NCI-H2171 (cell line): Measurements from ENCODE around the gene SFRP2.

ENCODE experiments used
- DNase-seq: peaks from one replicate; lab custom pipeline; 2025; lab: John Stamatoyannopoulos, UW

SFRP2 gene

DNA sequence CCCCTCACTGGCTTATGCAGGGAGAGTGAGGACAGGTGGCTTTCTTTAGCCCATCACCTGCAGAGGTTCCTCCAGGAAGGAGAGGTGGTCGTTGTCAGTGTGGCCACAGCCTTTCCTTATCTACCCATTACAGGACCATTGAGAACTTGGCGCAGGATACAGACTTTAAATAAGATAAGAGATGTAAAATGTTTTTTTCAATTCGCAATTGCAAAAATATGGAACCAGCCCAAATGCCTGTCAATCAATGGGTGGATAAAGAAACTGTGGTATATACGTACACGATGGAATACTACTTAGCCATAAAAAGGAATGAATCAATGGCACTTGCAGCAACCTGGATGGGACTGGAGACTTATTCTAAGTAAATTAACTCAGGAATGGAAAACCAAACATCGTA is 22.1 kb downstream of the SFRP2 start:
- DNase-seq = no peak

- no peak for DNase-seq
Measured at GRCh38 chr4:153765894-153766293, 23.0 kb downstream of the SFRP2 start.

DNA sequence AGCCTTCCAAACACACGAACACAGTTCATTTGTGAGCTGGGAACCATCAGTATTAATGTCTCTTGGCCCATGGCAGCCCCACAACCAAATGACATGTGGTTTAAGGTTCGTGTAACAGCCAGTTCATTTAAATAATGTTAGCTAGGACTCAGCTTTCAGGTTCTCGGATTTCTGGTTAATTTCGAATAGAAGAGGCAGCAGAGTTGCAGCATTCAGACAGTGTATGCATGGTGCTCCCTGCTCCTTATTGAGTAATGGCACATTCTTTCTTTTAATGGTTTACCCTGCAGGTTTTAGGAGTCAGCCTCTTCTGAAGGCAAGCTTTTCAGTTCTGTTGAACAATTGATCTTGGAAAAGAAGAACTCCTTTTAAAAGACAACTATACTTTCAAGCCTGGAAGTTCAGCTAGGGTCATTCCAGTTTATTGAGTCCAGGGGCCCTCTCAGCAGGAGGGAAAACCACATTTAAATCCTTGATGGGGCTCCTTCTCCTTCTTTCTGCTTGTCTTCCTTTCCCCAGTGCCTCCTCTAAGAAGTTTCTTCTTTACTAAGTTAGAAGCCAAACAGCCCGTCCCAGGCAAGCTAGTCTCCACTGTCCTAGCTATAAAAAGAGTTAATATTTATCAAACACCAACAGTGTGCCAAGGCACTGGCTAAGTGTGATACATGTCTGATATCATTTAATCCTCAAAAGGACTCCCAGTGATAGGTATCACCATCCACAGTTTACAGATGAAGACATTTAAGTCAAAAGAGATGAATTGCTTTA is 24.1 kb downstream of the SFRP2 start:
- DNase-seq = no peak

DNA sequence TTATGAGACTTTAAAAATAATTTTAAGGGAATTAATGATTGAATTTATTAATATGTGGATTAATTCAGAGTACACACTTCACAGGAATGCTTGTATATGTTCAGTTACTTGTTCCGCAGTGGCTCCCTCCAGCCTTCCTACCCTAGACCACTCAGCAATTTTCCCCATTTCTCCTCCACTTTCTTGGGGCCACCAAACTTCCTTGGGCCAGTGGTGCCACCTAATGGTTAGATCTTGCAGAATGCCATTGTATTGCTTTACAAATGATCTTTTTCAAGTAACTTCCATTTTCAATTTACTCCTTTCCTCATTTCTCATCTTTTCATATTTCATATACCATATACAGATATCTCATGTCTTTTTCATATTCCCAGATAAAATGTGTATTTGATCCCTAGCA is 25.5 kb downstream of the SFRP2 start:
- DNase-seq = no peak

- no peak for DNase-seq
Measured at GRCh38 chr4:153759407-153760316, 29.2 kb downstream of the SFRP2 start, which contains the start of gene RNF175. TSS of gene RNF175 (minus strand) at chr4:153760024. CDS start at chr4:153759862, 162 bp downstream.

- DNase-seq = no peak
Measured at GRCh38 chr4:153758688-153759406, 30.0 kb downstream of the SFRP2 start.

- DNase-seq = no peak
Measured at GRCh38 chr4:153758136-153758535, 30.7 kb downstream of the SFRP2 start.

- no peak for DNase-seq
Measured at GRCh38 chr4:153757407-153757806, 31.5 kb downstream of the SFRP2 start.

- no peak for DNase-seq
Measured at GRCh38 chr4:153755186-153755585, 33.7 kb downstream of the SFRP2 start.

DNA sequence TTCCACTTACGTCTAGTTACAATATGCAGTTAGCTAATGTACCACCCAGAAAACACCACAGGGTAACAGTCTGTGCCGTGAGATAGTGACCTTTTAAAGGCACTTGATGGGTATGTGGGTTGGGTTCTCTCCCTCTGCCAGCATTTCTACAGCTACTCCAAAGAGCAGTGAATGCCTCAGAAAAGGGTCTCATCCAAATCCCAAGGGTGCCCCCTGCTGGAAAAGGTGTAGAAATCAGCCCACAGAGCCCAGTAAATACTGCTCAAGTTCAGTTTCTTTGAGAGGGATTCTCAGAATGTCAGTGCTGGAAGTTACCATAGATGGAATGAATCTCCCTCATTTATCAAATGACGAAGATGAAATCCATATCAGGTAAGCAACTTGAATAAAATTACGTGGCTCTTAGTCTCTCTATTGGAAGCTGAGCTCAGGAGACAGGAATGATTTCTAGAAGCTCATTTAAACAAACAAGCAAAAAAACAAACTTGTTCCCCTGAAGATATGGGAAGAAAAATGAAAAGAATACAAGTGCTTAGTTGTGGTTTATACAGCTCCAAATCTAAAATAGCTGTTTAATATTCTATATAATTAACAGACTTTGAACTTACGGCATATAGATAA is 38.6 kb downstream of the SFRP2 start:
- peak; percentile 27 for DNase-seq

DNA sequence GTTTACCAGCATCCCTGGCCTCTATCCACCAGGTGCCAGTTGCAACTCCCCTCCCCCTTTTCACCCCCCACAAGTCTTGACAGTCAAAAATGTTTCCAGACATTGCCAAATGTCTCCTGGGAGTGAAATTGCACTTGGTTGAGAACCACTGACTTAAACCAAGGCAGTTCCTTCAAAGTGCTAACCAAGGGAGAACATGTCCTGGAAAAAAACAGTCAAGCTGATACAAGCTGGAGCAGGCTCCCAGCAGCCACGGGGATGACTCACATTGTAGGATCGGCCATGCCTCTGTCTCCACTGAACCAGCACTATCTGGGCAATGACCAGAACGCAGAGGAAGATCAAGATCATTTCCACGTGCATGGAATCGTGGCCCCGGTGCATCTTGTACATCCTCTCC is 40.5 kb downstream of the SFRP2 start:
- no peak for DNase-seq

DNA sequence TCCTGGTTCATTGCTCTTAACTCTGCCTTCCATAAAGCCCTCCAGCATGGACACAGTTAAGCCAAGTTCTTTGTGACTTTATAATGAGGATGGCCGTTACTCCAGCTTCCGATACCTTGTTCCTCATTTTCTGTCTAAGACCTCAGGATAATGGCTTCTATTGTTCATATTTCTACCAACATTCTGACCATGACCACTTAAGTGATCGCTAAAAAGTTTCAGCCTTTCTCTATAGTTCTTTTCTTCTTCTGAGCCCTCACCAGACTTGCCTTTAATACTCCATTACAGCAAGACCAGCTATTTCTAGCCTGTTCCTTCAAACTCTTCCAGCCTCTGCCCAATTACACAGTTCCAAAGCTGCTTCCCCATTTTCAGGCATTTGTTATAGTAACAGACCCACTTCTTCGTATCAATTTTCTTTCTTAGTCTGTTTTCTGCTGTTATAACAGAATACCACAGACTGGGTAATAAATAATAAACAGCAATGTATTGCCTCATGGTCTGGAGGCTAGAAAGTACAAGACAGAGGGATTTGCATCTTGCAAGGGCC is 41.4 kb downstream of the SFRP2 start:
- DNase-seq = no peak

DNA sequence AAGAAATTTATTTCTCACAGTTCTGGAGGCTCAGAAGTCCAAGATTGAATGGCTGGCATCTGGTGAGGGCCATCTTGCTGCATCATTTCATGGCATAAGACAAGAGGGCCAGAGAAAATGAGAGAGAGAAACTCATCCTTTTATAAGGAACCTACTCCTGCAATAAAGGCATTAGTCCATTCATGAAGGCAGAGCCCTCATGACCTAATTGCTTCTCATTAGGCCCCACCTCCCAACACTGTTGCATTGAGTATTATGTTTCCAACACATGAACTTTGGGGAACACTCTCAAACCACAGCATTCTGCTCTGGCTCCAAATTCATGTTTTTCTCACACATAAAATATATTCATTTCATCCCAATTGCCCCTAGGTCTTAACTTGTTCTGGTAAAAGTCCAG is 43.2 kb downstream of the SFRP2 start:
- no peak for DNase-seq

DNA sequence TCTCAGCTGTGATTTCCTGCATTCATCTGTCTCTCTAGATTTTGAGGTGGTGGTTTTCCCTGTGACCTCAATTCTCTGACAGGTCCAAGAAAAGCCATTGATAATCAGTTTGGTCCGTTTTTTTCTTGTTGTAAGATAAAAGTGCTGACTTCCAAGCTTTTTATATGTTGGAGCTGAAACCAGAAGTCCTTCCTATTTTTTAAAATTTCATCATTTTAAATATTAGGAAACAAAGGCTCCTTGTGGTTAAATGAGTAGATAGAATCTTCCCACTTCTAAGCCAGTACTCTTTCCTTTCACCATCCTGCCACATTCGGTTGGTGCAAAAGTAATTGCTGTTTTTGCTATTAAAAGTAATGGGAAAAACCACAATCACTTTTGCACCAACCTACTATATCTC is 47.3 kb downstream of the SFRP2 start:
- no peak for DNase-seq

- no peak for DNase-seq
Measured at GRCh38 chr4:153735906-153736461, 52.9 kb downstream of the SFRP2 start.

DNA sequence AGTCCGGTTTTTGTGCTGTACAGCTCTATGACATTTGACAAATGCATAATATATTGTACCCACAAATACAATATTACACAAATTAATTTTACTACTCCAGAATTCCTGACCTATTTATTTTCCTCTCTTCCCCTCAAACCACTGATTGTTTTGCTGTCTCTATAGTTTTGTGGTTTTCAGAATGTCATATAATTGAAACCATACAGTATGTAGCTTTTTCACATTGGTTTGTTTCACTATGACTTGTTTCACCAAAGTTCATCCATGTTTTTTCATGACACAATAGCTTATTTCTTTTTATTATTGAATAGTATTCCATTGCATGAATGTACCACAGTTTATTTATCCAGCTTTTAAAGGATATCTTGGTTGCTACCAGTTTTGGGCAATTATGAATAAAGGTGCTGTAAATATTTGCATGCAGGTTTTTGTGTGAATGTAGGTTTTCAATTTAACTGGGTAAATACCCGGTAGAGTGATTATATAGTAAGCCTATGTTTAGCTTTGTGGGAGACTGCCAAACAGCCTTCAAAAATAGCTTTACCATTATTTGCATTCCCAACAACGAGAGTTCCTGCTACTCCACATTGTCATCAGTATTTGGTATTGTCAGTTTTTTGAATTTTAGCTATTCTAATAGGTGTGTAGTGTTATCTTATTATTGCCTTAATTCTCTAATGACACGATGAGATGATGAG is 55.0 kb downstream of the SFRP2 start:
- no peak for DNase-seq

DNA sequence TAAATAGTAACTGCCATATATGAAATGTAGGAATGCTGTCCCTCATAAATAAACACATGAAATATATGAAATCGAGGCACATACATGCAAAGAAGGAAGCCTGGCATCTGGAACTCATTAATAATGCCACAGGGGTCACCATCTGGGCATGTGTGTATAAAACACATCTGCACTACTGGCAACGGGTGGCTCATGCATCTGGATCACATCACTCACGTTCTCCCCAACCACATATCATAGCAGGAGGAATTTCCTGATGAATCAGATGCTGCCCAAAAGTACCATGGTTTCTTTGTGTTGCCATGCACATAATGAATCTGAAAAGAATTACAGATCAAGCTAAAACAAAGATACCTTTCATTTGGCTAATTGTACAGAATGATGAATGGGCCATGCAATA is 57.6 kb downstream of the SFRP2 start:
- no peak for DNase-seq
